ENCODE results near the gene CGA. TPM values are rescaled to one million over a fixed set of nuclear protein-coding genes. Genes with fewer than 3 reads are reported as not detected.

CGA gene
- total RNA-seq, 1 donor from 2014 or later: not detected

- no peak for TF ChIP-seq CTCF (IDR thresholded peaks at IDR 0.05; ENCODE audit: borderline replicate concordance)
- DNase-seq: no peak
- intact Hi-C loops (cut with micrococcal nuclease): no loop called here
- H3K4me3 ChIP-seq: no peak overlapping the region
- no peaks in the 10 kb centered on the region for H3K36me3 ChIP-seq
- no peak overlapping the region for H3K27ac ChIP-seq (replicated peaks)
- no peaks in the 10 kb centered on the region for H3K27me3 ChIP-seq (ENCODE audit: low read depth)
- H3K4me1 ChIP-seq: no peaks in the 10 kb centered on the region
- H3K9me3 ChIP-seq (replicated peaks): no peaks in the 10 kb centered on the region
These were observed 20.7 kb upstream of the CGA start for GRCh38 chr6:87115402-87116135.

DNA sequence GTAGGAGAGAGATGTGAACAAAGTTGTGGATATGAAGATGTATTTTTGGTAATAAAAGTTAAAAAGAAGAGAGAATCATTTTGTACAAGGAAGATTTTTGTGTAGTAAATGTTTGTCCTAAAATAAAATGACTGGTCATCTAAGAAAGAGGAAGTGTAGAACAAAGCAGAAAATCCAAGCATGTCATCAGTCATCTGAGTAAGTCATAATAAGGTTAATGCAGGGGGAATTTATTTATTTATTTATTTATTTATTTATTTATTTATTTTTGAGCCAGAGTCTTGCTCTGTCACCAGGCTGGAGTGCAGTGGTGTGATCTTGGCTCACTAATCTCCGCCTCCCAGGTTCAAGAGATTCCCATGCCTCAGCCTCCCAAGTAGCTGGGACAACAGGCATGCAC lies 15.7 kb upstream of the CGA start:
- Histone ChIP-seq H3K9me3 (replicated peaks) (no peaks in the 10 kb centered on the region), H3K27ac (replicated peaks) (no peak overlapping the region), H3K4me3 (no peak overlapping the region), H3K36me3 (no peaks in the 10 kb centered on the region), H3K27me3 (ENCODE audit: low read depth) (no peaks in the 10 kb centered on the region), H3K4me1 (no peaks in the 10 kb centered on the region)
- TF ChIP-seq CTCF (IDR thresholded peaks at IDR 0.05; ENCODE audit: borderline replicate concordance): no peak
- DNase-seq: no peak
- intact Hi-C loops (cut with micrococcal nuclease): no loop called here

DNA sequence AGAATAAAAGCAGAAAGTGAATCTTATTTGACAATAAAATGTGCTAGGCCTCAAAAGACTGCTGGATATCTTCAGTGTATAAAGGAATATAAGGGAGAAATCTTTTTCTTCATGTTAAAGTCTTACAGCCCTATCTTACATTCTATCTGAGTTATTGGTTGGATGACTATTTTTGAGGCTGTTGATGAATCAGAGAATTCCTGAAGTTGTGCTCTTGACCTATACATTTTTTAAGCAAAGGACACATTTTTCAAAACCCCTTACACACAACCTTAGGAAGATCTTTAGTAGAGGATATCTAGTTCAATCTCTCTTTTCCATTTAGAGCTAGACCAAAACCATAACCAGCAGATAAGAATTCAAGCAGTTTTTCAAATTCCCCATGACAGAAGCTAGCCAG lies 10.9 kb upstream of the CGA start:
- Histone ChIP-seq H3K36me3 (no peaks in the 10 kb centered on the region), H3K4me3 (no peak overlapping the region), H3K27ac (replicated peaks) (no peak overlapping the region), H3K4me1 (peaks cover 5% of the 10 kb centered on the region), H3K9me3 (replicated peaks) (no peaks in the 10 kb centered on the region), H3K27me3 (ENCODE audit: low read depth) (no peaks in the 10 kb centered on the region)
- no peak for DNase-seq
- TF ChIP-seq CTCF (IDR thresholded peaks at IDR 0.05; ENCODE audit: borderline replicate concordance): no peak
- intact Hi-C loops (cut with micrococcal nuclease): no loop called here

GRCh38 chr6:87104667-87105066 lies 9.8 kb upstream of the CGA start:
- H3K27me3 ChIP-seq (ENCODE audit: low read depth): no peaks in the 10 kb centered on the region
- no peaks in the 10 kb centered on the region for H3K36me3 ChIP-seq
- intact Hi-C loops (cut with micrococcal nuclease): no loop called here
- H3K27ac ChIP-seq (replicated peaks): no peak overlapping the region
- H3K4me1 ChIP-seq: peaks cover 5% of the 10 kb centered on the region
- no peak overlapping the region for H3K4me3 ChIP-seq
- no peak for DNase-seq
- H3K9me3 ChIP-seq (replicated peaks): no peaks in the 10 kb centered on the region
- TF ChIP-seq CTCF (IDR thresholded peaks at IDR 0.05; ENCODE audit: borderline replicate concordance): no peak

DNA sequence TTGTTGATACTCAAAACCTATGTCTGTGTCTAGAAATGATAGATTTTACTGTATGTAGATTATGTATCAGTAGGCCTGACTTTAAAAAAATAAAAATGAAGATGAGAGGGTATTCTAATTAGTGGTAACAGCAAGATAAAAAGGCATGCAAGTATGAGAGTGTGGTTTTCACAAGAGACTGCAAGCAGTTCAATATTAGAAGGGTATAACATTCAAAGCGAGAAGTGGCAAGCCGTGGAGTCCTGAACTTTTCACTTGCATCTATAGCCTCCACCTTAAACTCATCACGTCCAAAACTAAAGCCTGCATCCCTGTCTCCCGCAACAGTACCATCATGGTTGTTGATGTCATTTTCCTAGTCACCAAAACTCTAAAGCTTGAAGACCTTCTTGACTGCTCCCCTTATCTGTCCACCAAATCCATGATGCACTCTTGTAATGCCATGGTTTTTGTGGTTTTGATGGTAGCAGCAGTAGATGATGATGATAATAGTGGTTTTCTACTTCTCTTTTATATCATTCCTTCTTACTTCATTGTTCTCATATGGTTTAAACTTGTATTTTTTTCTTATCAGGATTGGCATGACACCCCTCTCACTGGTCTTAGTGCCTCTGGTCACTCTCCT lies 9.2 kb upstream of the CGA start:
- H3K36me3 ChIP-seq: no peaks in the 10 kb centered on the region
- no peak overlapping the region for H3K27ac ChIP-seq (replicated peaks)
- H3K4me3 ChIP-seq: no peak overlapping the region
- no peaks in the 10 kb centered on the region for H3K9me3 ChIP-seq (replicated peaks)
- intact Hi-C loops (cut with micrococcal nuclease): no loop called here
- H3K4me1 ChIP-seq: peaks cover 5% of the 10 kb centered on the region
- no peak for TF ChIP-seq CTCF (IDR thresholded peaks at IDR 0.05; ENCODE audit: borderline replicate concordance)
- no peaks in the 10 kb centered on the region for H3K27me3 ChIP-seq (ENCODE audit: low read depth)
- no peak for DNase-seq

Measured in left ventricle myocardium inferior (tissue), 1 donor.